Fibroblast of skin of right biceps (primary cell): ENCODE results near the gene CALCOCO2.
A peak's percentile ranks its signal among the peaks of the same experiment; 100 is the strongest.

Experiments used
- DNase-seq: peaks from one replicate; pipeline ENCODE4 v3.0.0-alpha.2; 2013

Gene CALCOCO2

DNA sequence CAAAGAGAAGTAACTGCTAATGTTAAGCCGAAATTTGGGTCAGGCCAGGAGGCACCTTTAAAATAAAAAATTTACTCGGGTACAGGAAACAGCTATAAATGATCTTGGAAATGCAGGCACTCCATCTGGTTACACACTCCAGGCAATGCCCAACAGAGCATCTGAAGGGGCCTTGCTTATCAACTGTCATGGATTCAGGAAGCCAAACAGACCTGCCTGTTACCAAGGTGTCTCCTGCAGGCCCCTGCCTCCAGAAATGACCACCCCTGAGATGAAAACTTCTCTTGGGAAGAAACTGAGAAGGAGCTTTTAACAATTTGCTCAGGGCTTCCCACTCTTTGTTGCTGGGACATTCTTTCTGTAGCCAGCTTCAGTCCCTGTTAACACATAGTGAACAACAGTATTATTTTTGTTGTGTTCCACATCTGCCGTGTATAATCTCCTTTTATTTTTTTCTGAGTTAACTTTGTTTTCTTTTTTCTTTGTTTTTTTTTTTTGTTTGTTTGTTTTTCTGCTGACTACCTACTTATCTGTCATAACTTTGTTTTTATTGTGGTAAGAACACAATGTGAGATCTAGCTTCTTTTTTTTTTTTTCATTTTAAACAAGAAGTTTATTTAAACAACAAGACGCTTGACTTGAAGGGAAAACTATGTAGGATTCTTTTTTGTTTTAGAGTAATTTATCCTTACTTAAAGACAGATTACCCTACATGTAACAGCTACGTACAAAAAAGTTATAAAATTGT lies 43.0 kb downstream of the CALCOCO2 start:
- DNase-seq = no peak

DNA sequence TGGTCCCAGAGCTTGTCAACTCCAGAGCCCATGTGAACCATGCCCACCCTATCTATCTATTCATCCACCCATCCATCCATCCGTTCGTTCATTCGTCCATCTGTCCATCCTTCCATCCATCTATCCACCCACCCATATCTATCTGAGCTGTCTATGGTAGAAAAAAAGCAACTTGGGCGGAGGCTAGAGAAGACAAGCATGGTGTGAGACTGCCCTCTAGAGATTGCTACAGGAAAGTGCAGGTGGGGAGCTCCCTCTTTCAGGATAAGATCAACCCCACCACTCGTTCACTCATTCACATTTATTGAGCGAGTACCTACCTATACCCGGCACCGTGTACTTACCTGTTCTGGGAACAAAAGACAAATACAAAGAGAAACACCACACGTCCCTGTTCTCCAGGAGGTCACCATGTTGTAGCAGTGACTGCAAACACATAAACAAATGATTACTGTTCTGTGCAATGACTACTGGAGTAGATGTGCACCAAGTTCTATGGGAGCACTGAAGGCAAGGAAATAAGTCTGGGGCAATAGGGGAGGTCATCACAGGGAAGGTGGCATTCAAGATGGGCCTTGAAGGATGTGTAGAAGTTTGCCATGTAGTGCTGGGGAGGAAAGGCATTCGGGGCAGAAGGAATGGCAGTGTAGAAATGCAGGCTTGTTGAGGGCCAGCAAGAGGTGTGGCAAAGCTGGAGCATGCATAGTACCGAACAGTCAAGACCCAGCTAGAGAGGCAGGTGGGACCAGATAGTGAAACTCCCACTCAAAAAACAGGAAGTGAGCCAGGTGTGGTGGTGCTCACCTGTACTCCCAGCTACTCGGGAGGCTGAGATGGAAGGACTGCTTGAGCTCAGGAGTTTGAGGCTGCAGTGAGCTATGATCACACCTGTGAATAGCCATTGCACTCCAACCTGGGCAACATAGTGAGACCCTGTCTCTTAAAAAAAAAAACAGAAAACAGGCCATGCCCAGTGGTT lies 48.4 kb downstream of the CALCOCO2 start:
- peak; percentile 56 for DNase-seq

DNA sequence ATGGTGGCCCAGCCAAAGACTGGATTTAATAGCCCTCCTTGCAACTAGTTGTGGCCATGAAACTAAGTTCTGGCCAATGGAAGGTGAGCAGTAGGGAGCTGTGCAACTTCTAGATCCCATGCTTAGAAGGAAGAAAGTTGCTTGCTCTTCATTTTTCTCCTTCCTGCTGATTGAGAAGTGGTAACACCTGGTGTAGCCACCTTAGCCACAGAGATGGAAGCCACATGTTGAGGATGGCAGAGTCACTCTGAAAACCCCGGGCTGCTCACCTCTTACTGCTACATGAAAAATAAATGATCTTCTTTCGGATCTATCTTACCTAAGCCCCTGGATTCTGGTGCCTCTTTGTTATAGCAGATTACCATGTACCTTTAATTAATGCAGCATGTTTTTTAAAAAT lies 51.4 kb downstream of the CALCOCO2 start:
- DNase-seq = no peak

GRCh38 chr17:48883171-48883570 lies 52.3 kb downstream of the CALCOCO2 start:
- no peak for DNase-seq

GRCh38 chr17:48890086-48890485 lies 59.3 kb downstream of the CALCOCO2 start:
- DNase-seq = no peak

GRCh38 chr17:48892940-48893645 lies 62.3 kb downstream of the CALCOCO2 start:
- DNase-seq = no peak

DNA sequence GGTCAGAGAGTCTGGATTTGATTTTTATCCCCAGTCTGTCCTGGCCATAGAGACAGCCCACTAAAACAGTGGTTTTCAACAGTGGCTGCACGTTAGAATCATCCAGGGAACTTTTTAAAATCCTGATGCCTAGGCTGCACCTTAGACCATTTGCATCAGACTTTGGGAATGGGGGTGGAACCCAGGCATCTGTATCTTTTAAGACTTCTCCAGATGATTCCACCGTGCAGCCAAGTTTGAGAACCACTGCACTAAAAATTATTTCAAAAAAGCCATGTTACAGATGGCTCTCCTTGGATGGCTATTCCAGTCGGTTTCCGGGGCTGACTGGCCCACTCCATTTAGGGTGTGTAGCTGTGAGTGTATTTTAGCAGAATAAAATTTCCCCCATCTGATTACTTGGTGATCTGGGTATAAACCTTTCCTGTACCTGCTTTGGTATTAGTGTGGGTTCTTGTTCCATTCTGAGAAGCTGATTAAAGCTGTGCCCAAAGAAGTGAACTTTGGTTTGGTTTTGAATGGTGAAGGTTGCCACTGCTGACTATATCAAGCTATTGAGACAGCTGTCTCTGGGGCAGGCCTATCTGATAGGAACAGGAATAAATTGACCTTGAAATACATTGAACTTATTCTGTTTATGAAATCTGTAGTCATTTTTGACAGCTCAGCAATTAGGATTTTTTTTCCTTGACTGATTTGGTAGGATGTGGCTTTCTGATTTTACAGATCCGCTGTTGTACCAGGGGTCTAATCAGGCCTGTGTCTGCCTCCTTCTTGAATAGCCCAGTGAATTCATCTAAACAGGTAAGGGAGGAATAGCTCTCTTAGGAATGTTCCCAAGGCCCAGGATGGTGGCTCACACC lies 63.0 kb downstream of the CALCOCO2 start:
- DNase-seq = no peak

DNA sequence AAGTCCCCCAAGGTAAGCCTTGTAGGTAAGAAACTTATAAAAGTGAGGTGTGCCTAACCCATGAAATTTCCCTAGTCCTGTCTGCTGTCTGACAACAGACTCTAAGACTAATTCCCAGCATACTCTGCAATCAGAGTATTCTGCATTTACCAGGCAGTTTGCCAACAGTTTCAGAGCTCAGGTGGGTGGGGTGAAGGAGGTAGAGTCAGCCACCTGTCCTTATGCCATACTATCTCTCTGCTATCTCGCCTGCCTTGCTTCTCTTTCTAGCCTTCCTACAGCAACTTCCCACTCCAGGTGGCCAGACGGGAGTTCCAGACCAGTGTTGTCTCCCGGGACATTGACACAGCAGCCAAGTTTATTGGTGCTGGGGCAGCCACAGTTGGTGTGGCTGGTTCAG lies 64.1 kb downstream of the CALCOCO2 start:
- DNase-seq = no peak

- DNase-seq = no peak
Measured at GRCh38 chr17:48901241-48901640, 70.4 kb downstream of the CALCOCO2 start.

DNA sequence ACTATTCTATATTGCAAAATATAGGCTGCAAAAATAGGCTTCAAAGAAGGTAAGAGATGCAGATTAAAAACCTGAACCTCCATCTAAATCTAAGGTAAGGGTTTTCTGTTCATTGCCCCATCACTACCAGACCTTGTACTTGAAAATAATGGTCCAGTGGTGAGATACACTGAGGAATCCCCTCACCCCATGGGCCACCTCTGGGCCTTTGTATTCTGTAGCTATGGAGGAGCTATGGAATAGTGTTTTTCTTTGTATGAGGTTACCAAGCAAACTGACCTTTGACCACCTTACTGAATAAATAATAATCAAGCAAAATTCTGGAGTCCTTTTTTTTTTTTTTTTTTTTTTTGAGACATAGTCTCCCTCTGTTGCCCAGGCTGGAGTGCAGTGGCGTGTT lies 72.6 kb downstream of the CALCOCO2 start:
- no peak for DNase-seq

DNA sequence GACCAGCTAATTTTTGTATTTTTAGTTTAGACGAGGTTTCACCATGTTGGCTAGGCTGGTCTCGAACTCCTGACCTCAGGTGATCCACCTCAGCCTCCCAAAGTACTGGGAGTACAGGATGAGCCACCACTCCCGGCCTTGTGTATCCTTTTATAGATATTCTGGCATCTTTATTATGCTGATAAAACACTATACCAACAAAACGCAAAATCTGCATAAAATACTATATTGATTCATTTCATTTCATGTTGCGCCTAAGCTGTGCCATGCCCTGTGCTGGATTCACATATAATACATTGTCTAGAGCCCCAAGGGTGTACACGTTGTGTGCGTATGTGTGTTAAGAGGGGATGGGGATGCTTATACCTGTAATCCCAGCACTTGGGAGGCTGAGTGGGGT lies 73.6 kb downstream of the CALCOCO2 start:
- no peak for DNase-seq

- DNase-seq = no peak
Measured at GRCh38 chr17:48905987-48906515, 75.2 kb downstream of the CALCOCO2 start.

DNA sequence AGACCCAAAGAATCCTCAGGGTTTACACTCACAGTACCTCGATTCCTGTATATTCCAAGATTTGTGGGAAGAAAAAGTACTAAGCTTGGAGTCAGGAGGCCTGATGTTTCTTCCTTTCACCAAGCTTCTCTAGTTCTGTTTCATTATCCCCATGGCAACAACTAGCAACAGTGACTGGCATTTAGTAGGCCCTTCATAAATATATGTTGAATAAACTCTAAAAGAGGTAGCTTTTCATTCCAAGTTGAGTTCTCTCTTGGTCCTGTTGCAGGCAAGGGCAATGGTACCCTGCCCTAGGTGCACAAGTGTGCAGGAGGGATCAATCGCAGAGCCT lies 76.8 kb downstream of the CALCOCO2 start:
- peak; percentile 48 for DNase-seq

GRCh38 chr17:48908047-48908843 lies 77.4 kb downstream of the CALCOCO2 start, which contains the start of gene UBE2Z:
UBE2Z (plus strand) TSS chr17:48908407; CDS start chr17:48908504, 97 bp downstream.
- peak; percentile 96 for DNase-seq

DNA sequence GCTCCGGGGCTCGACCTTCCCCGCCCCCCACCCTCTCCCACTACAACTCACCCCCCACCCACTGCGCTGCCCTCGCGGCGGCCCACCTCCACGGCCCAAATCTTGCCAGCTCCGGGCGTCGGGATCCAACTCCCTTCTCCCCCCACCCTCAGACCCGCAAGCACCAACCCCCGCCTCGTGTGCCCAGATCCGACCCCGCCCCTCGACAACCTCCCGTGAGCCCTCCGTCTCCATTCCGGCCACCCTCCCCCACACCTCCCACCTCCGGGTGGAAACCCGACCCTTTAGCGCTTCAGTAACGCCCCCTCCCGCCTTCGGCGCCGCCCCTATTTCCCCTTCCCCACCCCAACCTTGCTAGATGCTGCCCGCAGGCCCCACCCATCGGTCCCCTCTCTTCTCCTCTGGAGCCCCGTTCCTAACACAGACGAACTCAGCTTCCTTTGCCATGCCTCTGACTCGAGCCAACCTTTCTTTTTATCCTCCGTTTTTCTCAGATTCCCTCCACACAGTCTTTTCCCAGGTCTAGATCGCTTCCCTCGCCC lies 78.1 kb downstream of the CALCOCO2 start:
- DNase-seq = peak; percentile 92

DNA sequence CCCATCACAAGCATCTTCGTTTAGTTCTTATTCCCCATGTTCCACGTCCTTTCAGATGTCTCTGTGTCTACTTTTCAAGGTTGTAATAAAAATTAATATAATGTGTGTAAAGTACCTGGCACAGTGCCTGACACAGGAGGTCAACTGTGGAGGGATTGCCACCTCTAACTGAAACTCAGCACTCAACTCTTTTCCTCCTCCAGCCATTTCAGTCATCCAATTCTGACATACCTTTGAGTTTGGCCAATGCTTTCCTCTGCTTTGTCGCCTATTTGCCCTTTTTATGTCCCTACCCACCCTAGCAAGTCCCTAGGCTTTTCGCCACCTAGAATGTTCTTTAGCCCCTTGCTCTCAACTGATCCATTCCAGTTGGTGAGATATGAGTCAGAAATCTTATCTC lies 78.9 kb downstream of the CALCOCO2 start:
- DNase-seq = no peak

GRCh38 chr17:48910370-48910769 lies 79.5 kb downstream of the CALCOCO2 start:
- no peak for DNase-seq

GRCh38 chr17:48912476-48912875 lies 81.6 kb downstream of the CALCOCO2 start:
- no peak for DNase-seq
